Mucosa of stomach (tissue), 1 donor: Measurements from ENCODE around the gene ANKRD52.
A peak's percentile ranks its signal among the peaks of the same experiment; 100 is the strongest.

Experiments used
- H3K27me3 ChIP-seq: one replicate; pipeline ENCODE4 v1.7.0; 2013; ENCODE audit warnings: mild to moderate bottlenecking, low read length; ENCODE audit not compliant: control insufficient read depth, insufficient read depth
- H3K36me3 ChIP-seq: one replicate; pipeline ENCODE4 v1.7.0; 2013; ENCODE audit warnings: low read length; ENCODE audit not compliant: control insufficient read depth, insufficient read depth
- H3K4me1 ChIP-seq: one replicate; pipeline ENCODE4 v1.7.0; 2013; ENCODE audit warnings: mild to moderate bottlenecking, low read length; ENCODE audit not compliant: control insufficient read depth, insufficient read depth
- H3K4me3 ChIP-seq: one replicate; pipeline ENCODE4 v1.7.0; 2013; ENCODE audit warnings: low read length
- H3K9ac ChIP-seq: one replicate; pipeline ENCODE4 v1.7.0; 2013; ENCODE audit warnings: mild to moderate bottlenecking, low read length, moderate library complexity
- H3K9me3 ChIP-seq: one replicate; pipeline ENCODE4 v1.7.0; 2013; ENCODE audit warnings: mild to moderate bottlenecking, low read length, moderate library complexity; ENCODE audit not compliant: control insufficient read depth
- donor health status: Pancreatic carcinoma.

The ANKRD52 gene

GRCh38 chr12:56258068-56258819 is at the start of gene ANKRD52:
Gene ANKRD52, minus strand, starts transcription at chr12:56258384. Its CDS starts 115 bp downstream, at chr12:56258269.
- Histone ChIP-seq H3K27me3 (no peaks in the 10 kb centered on the region), H3K36me3 (peaks cover 14% of the 10 kb centered on the region), H3K4me1 (peaks cover 17% of the 10 kb centered on the region), H3K4me3 (peak within 1 kb of the TSS; percentile 63), H3K9me3 (no peaks in the 10 kb centered on the region), H3K9ac (peak within 1 kb of the TSS; percentile 84)

- H3K4me3 ChIP-seq: no peak overlapping the region
- H3K36me3 ChIP-seq: no peaks in the 10 kb centered on the region
- H3K27me3 ChIP-seq: no peaks in the 10 kb centered on the region
- no peaks in the 10 kb centered on the region for H3K9me3 ChIP-seq
- H3K4me1 ChIP-seq: no peaks in the 10 kb centered on the region
- H3K9ac ChIP-seq: no peak overlapping the region
Measured at GRCh38 chr12:56307221-56307965, 49.2 kb upstream of the ANKRD52 start.

- peaks cover 18% of the 10 kb centered on the region for H3K4me1 ChIP-seq
- H3K4me3 ChIP-seq: no peak overlapping the region
- no peaks in the 10 kb centered on the region for H3K27me3 ChIP-seq
- H3K9me3 ChIP-seq: no peaks in the 10 kb centered on the region
- no peak overlapping the region for H3K9ac ChIP-seq
- H3K36me3 ChIP-seq: no peaks in the 10 kb centered on the region
Measured at GRCh38 chr12:56304872-56305590, 46.8 kb upstream of the ANKRD52 start.

GRCh38 chr12:56304276-56304675 is 46.1 kb upstream of the ANKRD52 start:
- no peaks in the 10 kb centered on the region for H3K9me3 ChIP-seq
- H3K36me3 ChIP-seq: no peaks in the 10 kb centered on the region
- H3K9ac ChIP-seq: no peak overlapping the region
- H3K4me3 ChIP-seq: no peak overlapping the region
- H3K27me3 ChIP-seq: no peaks in the 10 kb centered on the region
- H3K4me1 ChIP-seq: peaks cover 21% of the 10 kb centered on the region

GRCh38 chr12:56300644-56301464 is 42.7 kb upstream of the ANKRD52 start:
- Histone ChIP-seq H3K36me3 (no peaks in the 10 kb centered on the region), H3K9me3 (no peaks in the 10 kb centered on the region), H3K9ac (peak overlapping the region; percentile 76), H3K27me3 (no peaks in the 10 kb centered on the region), H3K4me3 (peak overlapping the region; percentile 16), H3K4me1 (peaks cover 31% of the 10 kb centered on the region)

GRCh38 chr12:56299853-56300643 is 41.9 kb upstream of the ANKRD52 start, which contains the start of gene CS:
Gene CS, minus strand, starts transcription at chr12:56300330. Its CDS starts 129 bp downstream, at chr12:56300201.
- Histone ChIP-seq H3K9ac (peak within 1 kb of the TSS; percentile 76), H3K4me3 (peak within 1 kb of the TSS; percentile 76), H3K27me3 (no peaks in the 10 kb centered on the region), H3K36me3 (no peaks in the 10 kb centered on the region), H3K9me3 (no peaks in the 10 kb centered on the region), H3K4me1 (peaks cover 31% of the 10 kb centered on the region)

GRCh38 chr12:56299308-56299852 is 41.2 kb upstream of the ANKRD52 start:
- H3K9ac ChIP-seq: peak overlapping the region; percentile 76
- H3K27me3 ChIP-seq: no peaks in the 10 kb centered on the region
- peaks cover 31% of the 10 kb centered on the region for H3K4me1 ChIP-seq
- H3K4me3 ChIP-seq: peak overlapping the region; percentile 76
- H3K9me3 ChIP-seq: no peaks in the 10 kb centered on the region
- H3K36me3 ChIP-seq: no peaks in the 10 kb centered on the region

- no peaks in the 10 kb centered on the region for H3K36me3 ChIP-seq
- H3K9me3 ChIP-seq: no peaks in the 10 kb centered on the region
- no peaks in the 10 kb centered on the region for H3K27me3 ChIP-seq
- peaks cover 31% of the 10 kb centered on the region for H3K4me1 ChIP-seq
- peak overlapping the region; percentile 76 for H3K9ac ChIP-seq
- H3K4me3 ChIP-seq: peak overlapping the region; percentile 76
Measured at GRCh38 chr12:56298828-56299227, 40.6 kb upstream of the ANKRD52 start.

- no peaks in the 10 kb centered on the region for H3K9me3 ChIP-seq
- no peaks in the 10 kb centered on the region for H3K27me3 ChIP-seq
- H3K36me3 ChIP-seq: no peaks in the 10 kb centered on the region
- H3K9ac ChIP-seq: no peak overlapping the region
- H3K4me3 ChIP-seq: no peak overlapping the region
- peaks cover 31% of the 10 kb centered on the region for H3K4me1 ChIP-seq
Measured at GRCh38 chr12:56297400-56297799, 39.2 kb upstream of the ANKRD52 start.

- H3K27me3 ChIP-seq: no peaks in the 10 kb centered on the region
- H3K9ac ChIP-seq: peak overlapping the region; percentile 1
- peaks cover 21% of the 10 kb centered on the region for H3K4me1 ChIP-seq
- H3K36me3 ChIP-seq: no peaks in the 10 kb centered on the region
- H3K9me3 ChIP-seq: no peaks in the 10 kb centered on the region
- H3K4me3 ChIP-seq: no peak overlapping the region
Measured at GRCh38 chr12:56296295-56296694, 38.1 kb upstream of the ANKRD52 start.
